DND-41 (cell line): ENCODE data around the gene CENPB.

ENCODE experiments used
- ATAC-seq: fragments of 200-7000 bp; cut with Tn5 transposase; 3 replicates; pipeline ENCODE4 v1.9.1; 2021; ENCODE audit warnings: low read depth; ENCODE audit not compliant: insufficient read depth
- DNase-seq: peaks from one replicate; pipeline ENCODE4 v3.0.0-alpha.2; 2020
- H2AFZ ChIP-seq: 2 replicates; pipeline ENCODE4 v1.6.0; 2012; ENCODE audit warnings: low read depth, low read length
- H3K27ac ChIP-seq: 2 replicates; pipeline ENCODE4 v1.5.1; 2012; ENCODE audit warnings: low read length, inconsistent platforms
- H3K27me3 ChIP-seq: fragments of 200-600 bp; sonication (generic); 2 replicates; pipeline ENCODE4 v1.6.0; 2012; ENCODE audit warnings: low read length, mild to moderate bottlenecking, inconsistent platforms; ENCODE audit not compliant: insufficient read depth, poor library complexity
- H3K36me3 ChIP-seq: 2 replicates; pipeline ENCODE4 v1.5.1; 2012; ENCODE audit warnings: low read length, inconsistent platforms; ENCODE audit not compliant: insufficient read depth
- H3K4me1 ChIP-seq: 2 replicates; pipeline ENCODE4 v1.5.1; 2012; ENCODE audit warnings: mild to moderate bottlenecking, low read length; ENCODE audit not compliant: insufficient read depth
- H3K4me2 ChIP-seq: 2 replicates; pipeline ENCODE4 v1.6.0; 2012; ENCODE audit warnings: mild to moderate bottlenecking, moderate library complexity, low read length, inconsistent platforms; ENCODE audit not compliant: insufficient read depth
- H3K4me3 ChIP-seq, 2 experiments: fragments of 200-600 bp in 1 of 2; shearing (Covaris generic) in 1 of 2; 2 replicates each; pipeline ENCODE4 v1.5.1; 2012 to 2016; ENCODE audit warnings: inconsistent platforms in 2 of 2, low read length in 2 of 2, mild to moderate bottlenecking in 2 of 2, low read depth in 1 of 2, moderate library complexity in 1 of 2
- H3K79me2 ChIP-seq: 2 replicates; pipeline ENCODE4 v1.6.0; 2012; ENCODE audit warnings: low read length, inconsistent platforms; ENCODE audit not compliant: insufficient read depth
- H3K9ac ChIP-seq: 2 replicates; pipeline ENCODE4 v1.6.0; 2012; ENCODE audit warnings: low read depth, mild to moderate bottlenecking, inconsistent platforms, low read length, moderate library complexity
- H3K9me3 ChIP-seq: 2 replicates; pipeline ENCODE4 v1.5.1; 2012; ENCODE audit warnings: low read length, moderate library complexity, mild to moderate bottlenecking, inconsistent platforms; ENCODE audit not compliant: insufficient read depth, severe bottlenecking
- H4K20me1 ChIP-seq: 2 replicates; pipeline ENCODE4 v1.6.0; 2012; ENCODE audit warnings: low read length; ENCODE audit not compliant: insufficient read depth
- CTCF ChIP-seq: IDR thresholded peaks from 2 replicates; pipeline ENCODE4 v1.5.1; 2012; ENCODE audit warnings: borderline replicate concordance, low read length, moderate library complexity, mild to moderate bottlenecking; ENCODE audit not compliant: poor library complexity, severe bottlenecking; ENCODE audit errors: extremely low read depth
- EZH2 ChIP-seq: IDR thresholded peaks from 3 replicates; pipeline ENCODE4 v1.6.1; 2012; ENCODE audit warnings: borderline replicate concordance, low read depth, mild to moderate bottlenecking, moderate library complexity, low read length, inconsistent platforms; ENCODE audit not compliant: severe bottlenecking

Gene CENPB

DNA sequence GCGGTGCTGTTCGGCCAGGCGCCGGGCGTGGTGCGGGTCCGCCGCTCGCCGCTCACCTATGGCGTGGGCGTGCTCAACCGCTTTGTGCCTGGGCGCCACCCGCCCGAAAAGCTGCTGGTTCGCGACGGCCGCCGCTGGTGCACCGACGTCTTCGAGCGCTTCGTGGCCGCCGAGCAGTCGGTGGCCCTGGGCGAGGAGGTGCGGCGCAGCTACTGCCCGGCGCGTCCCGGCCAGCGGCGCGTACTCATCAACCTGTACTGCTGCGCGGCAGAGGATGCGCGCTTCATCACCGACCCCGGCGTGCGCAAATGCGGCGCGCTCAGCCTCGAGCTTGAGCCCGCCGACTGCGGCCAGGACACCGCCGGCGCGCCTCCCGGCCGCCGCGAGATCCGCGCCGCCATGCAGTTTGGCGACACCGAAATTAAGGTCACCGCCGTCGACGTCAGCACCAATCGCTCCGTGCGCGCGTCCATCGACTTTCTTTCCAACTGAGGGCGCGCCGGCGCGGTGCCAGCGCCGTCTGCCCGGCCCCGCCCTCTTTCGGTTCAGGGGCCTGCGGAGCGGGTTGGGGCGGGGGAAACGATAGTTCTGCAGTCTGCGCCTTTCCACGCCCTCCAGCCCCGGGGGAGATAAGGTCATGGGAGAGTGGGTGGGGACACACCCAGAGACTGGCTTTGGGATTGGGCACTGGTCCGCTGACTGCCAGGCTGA, 34.7 kb downstream of the CENPB start:
- no peaks in the 10 kb centered on the region for H3K9me3 ChIP-seq
- no peaks in the 10 kb centered on the region for H3K27me3 ChIP-seq
- H3K36me3 ChIP-seq: peaks cover 30% of the 10 kb centered on the region
- no peak overlapping the region for H3K4me2 ChIP-seq
- H3K4me1 ChIP-seq: no peaks in the 10 kb centered on the region
- no peaks in the 10 kb centered on the region for H3K79me2 ChIP-seq
- no peak overlapping the region for H3K27ac ChIP-seq
- peaks cover 6% of the 10 kb centered on the region; the same call in 1 of the 2 replicates for H4K20me1 ChIP-seq
- TF ChIP-seq CTCF (no peak), EZH2 (no peak)
- no peak overlapping the region for H3K9ac ChIP-seq
- ATAC-seq (no peak), DNase-seq (no peak)
- no peak overlapping the region for H3K4me3 ChIP-seq
- H2AFZ ChIP-seq: no peak overlapping the region

GRCh38 chr20:3751305-3751674, 35.2 kb downstream of the CENPB start:
- Histone ChIP-seq H3K9me3 (no peaks in the 10 kb centered on the region), H3K27ac (no peak overlapping the region), H3K4me3 (no peak overlapping the region), H3K79me2 (no peaks in the 10 kb centered on the region), H3K4me2 (no peak overlapping the region), H3K9ac (no peak overlapping the region), H3K36me3 (peaks cover 25% of the 10 kb centered on the region), H2AFZ (no peak overlapping the region), H3K27me3 (no peaks in the 10 kb centered on the region), H3K4me1 (no peaks in the 10 kb centered on the region), H4K20me1 (peaks cover 6% of the 10 kb centered on the region; the same call in 1 of the 2 replicates)
- TF ChIP-seq EZH2 (no peak), CTCF (no peak)
- ATAC-seq (no peak), DNase-seq (no peak)

- peak; percentile 8 for TF ChIP-seq CTCF
- no peak for TF ChIP-seq EZH2
- Histone ChIP-seq H3K4me2 (no peak overlapping the region), H3K36me3 (peaks cover 14% of the 10 kb centered on the region), H3K9ac (no peak overlapping the region), H3K9me3 (no peaks in the 10 kb centered on the region), H3K27ac (no peak overlapping the region), H4K20me1 (peaks cover 6% of the 10 kb centered on the region; the same call in 1 of the 2 replicates), H3K4me1 (no peaks in the 10 kb centered on the region), H3K4me3 (no peak overlapping the region), H3K79me2 (no peaks in the 10 kb centered on the region), H3K27me3 (no peaks in the 10 kb centered on the region), H2AFZ (no peak overlapping the region)
- ATAC-seq (no peak), DNase-seq (no peak)
These were observed 36.6 kb downstream of the CENPB start for GRCh38 chr20:3749689-3750531.
